HG03521 (cell line): ENCODE measurements around the gene HPN.
"Not testable (repeated sequence)": the region's sequence is repeated elsewhere in the genome, so short reads cannot be mapped to it uniquely, and the experiment has no call there.

Experiments used
- ATAC-seq: cut with Tn5 transposase; IDR thresholded peaks from one replicate; pipeline ENCODE4 v1.9.1; 2021; ENCODE audit warnings: mild to moderate bottlenecking, moderate library complexity; ENCODE audit not compliant: unreplicated experiment

The HPN gene

GRCh38 chr19:35100588-35101533, 59.3 kb downstream of the HPN start:
- no peak for ATAC-seq

GRCh38 chr19:35101949-35102348, 60.4 kb downstream of the HPN start:
- not testable (repeated sequence) for ATAC-seq

- not testable (repeated sequence) for ATAC-seq
These were observed 62.1 kb downstream of the HPN start for GRCh38 chr19:35103614-35104013.

GRCh38 chr19:35104361-35104760, 62.8 kb downstream of the HPN start:
- no peak for ATAC-seq

- no peak for ATAC-seq
These were observed 63.5 kb downstream of the HPN start for GRCh38 chr19:35105047-35105410.

- ATAC-seq, result no peak
These were observed 64.1 kb downstream of the HPN start for GRCh38 chr19:35105411-35106290.

GRCh38 chr19:35106291-35106583, 64.7 kb downstream of the HPN start:
- no peak for ATAC-seq

- no peak for ATAC-seq
These were observed 65.5 kb downstream of the HPN start for GRCh38 chr19:35106898-35107541.

GRCh38 chr19:35107545-35107944, 66.0 kb downstream of the HPN start:
- ATAC-seq, result no peak

- no peak for ATAC-seq
These were observed 67.2 kb downstream of the HPN start for GRCh38 chr19:35108730-35109129.

- no peak for ATAC-seq
These were observed 68.0 kb downstream of the HPN start for GRCh38 chr19:35109395-35110112.

- no peak for ATAC-seq
These were observed 69.5 kb downstream of the HPN start for GRCh38 chr19:35110974-35111373.

GRCh38 chr19:35112995-35113688, 71.6 kb downstream of the HPN start:
- ATAC-seq, result no peak

GRCh38 chr19:35114353-35115176, 73.0 kb downstream of the HPN start:
- no peak for ATAC-seq

- ATAC-seq, result no peak
These were observed 73.8 kb downstream of the HPN start, which contains the start of gene FXYD3 for GRCh38 chr19:35115177-35115951. FXYD3 (plus strand) TSS chr19:35115823; CDS start chr19:35119377, 3,554 bp downstream.
